AG04450 (cell line): Measurements from ENCODE around the gene LRMDA. TPM values are rescaled to one million over a fixed set of nuclear protein-coding genes. Genes with fewer than 3 reads are reported as not detected.

Experiments
- CTCF ChIA-PET: fragments of 300-600, 350-600 bp; formaldehyde crosslinking; extraction: SDS; loops from one replicate; lab custom pipeline; 2022; ENCODE audit warnings: antibody characterized with exemption, inconsistent platforms; lab: Charles Lee
- POLR2A ChIA-PET: fragments of 350-600 bp; formaldehyde crosslinking; extraction: SDS; loops from one replicate; lab custom pipeline; 2021; ENCODE audit warnings: antibody characterized with exemption, inconsistent platforms; lab: Yijun Ruan, JAX
- DNase-seq: peaks from one replicate; pipeline ENCODE4 v3.0.0-alpha.2; 2011; ENCODE audit warnings: low read depth, low spot score
- H3K27ac ChIP-seq: one replicate; pipeline ENCODE4 v1.5.1; 2012; ENCODE audit warnings: low read depth, low read length, control low read depth
- H3K27me3 ChIP-seq: one replicate; pipeline ENCODE4 v1.6.0; 2012; ENCODE audit warnings: low read length; ENCODE audit not compliant: control insufficient read depth, insufficient read depth
- H3K4me3 ChIP-seq: 2 replicates; pipeline ENCODE4 v1.5.1; 2011; ENCODE audit warnings: mild to moderate bottlenecking, low read depth, low read length, control low read depth
- H3K9me3 ChIP-seq: 2 replicates; pipeline ENCODE4 v1.5.1; 2012; ENCODE audit warnings: low read length; ENCODE audit not compliant: control insufficient read depth, insufficient read depth
- CTCF ChIP-seq: IDR thresholded peaks from 2 replicates; pipeline ENCODE4 v1.5.1; 2011; ENCODE audit warnings: low read depth, low read length, control low read depth, inconsistent platforms
- polyA plus RNA-seq: library from polyadenylated mRNA; depleted of rRNA; stranded (reverse); fragments of >200 nt; gene quantifications from 2 replicates; pipeline ENCODE4 v1.2.3, GENCODE V29; 2011

The LRMDA gene
- polyA plus RNA-seq, 1 experiment: 0.12 TPM

GRCh38 chr10:75495434-75496190 lies 64.2 kb downstream of the LRMDA start:
- CTCF ChIA-PET: no interaction called here
- POLR2A ChIA-PET: no interaction called here
- TF ChIP-seq CTCF: no peak

GRCh38 chr10:75496191-75496567 lies 64.8 kb downstream of the LRMDA start:
- ChIA-PET POLR2A (no interaction called here), CTCF (no interaction called here)
- Histone ChIP-seq H3K27ac (no peak overlapping the region), H3K4me3 (no peak overlapping the region), H3K9me3 (no peaks in the 10 kb centered on the region), H3K27me3 (peaks cover 4% of the 10 kb centered on the region)
- DNase-seq: no peak
- TF ChIP-seq CTCF: no peak

More at GRCh38 chr10:75495434-75496190, 64.2 kb downstream of the LRMDA start:
- H3K27me3 ChIP-seq: peaks cover 4% of the 10 kb centered on the region
- H3K9me3 ChIP-seq: no peaks in the 10 kb centered on the region
- DNase-seq: no peak
- no peak overlapping the region for H3K4me3 ChIP-seq
- no peak overlapping the region for H3K27ac ChIP-seq

- DNase-seq: no peak
- Histone ChIP-seq H3K27me3 (peaks cover 4% of the 10 kb centered on the region), H3K4me3 (no peak overlapping the region), H3K27ac (no peak overlapping the region), H3K9me3 (no peaks in the 10 kb centered on the region)
- no peak for TF ChIP-seq CTCF
- POLR2A ChIA-PET: no interaction called here
- CTCF ChIA-PET: no interaction called here
These were observed 66.8 kb downstream of the LRMDA start for GRCh38 chr10:75497997-75498883.

DNA sequence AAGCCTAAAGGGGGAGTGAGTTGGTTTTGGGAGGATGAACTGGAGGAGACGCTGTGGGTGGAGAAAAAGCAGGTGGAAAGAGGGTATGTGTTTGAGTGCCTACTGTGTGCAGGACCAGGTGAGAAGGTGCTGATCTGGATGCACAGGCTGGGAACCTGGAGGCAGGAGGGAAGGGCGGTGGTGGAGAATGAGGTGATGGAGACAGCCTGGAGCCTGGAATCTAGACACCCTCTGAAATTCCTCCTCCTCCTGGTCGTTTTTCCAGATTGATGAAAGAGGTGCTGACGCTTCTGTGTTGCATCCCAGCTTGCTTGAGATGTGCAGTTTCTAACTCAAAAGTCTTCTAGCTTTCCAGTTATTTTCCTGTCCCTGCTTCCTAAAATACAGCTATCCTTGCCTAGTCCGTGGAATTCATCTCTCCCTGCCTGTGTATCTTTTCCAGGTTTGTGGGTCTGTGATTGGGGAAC lies 67.5 kb downstream of the LRMDA start:
- no peak overlapping the region for H3K4me3 ChIP-seq
- H3K27ac ChIP-seq: no peak overlapping the region
- H3K27me3 ChIP-seq: peaks cover 4% of the 10 kb centered on the region
- DNase-seq: no peak
- ChIA-PET POLR2A (no interaction called here), CTCF (no interaction called here)
- no peak for TF ChIP-seq CTCF
- H3K9me3 ChIP-seq: no peaks in the 10 kb centered on the region
